ENCODE measurements around the gene CEND1.

Gene CEND1

GRCh38 chr11:789943-790342 is at the start of gene CEND1:
TSS of gene CEND1 (minus strand) at chr11:790090. CDS start at chr11:788576, 1,514 bp downstream.
- Histone ChIP-seq H3K27me3 (peaks cover 39% of the 10 kb centered on the region), H3K4me3 (ENCODE audit: low read depth in 1 of 2, low read length in 1 of 2) (no peak within 1 kb of the TSS), H3K36me3 (peaks cover 7% of the 10 kb centered on the region), H3K27ac (no peak within 1 kb of the TSS), H3K9me3 (no peaks in the 10 kb centered on the region), H3K4me1 (ENCODE audit: control insufficient read depth in 1 of 2, insufficient read depth in 1 of 2, low read depth in 1 of 2, low read length in 1 of 2) (peaks cover 0 to 2% of the 10 kb centered on the region in 2 experiments)
- no peak for TF ChIP-seq CTCF (IDR thresholded peaks at IDR 0.05)

- no peak overlapping the region for H3K4me3 ChIP-seq (ENCODE audit: low read depth in 1 of 2, low read length in 1 of 2)
- TF ChIP-seq CTCF (IDR thresholded peaks at IDR 0.05): no peak
- H3K27me3 ChIP-seq: peaks cover 27% of the 10 kb centered on the region
- H3K4me1 ChIP-seq (ENCODE audit: control insufficient read depth in 1 of 2, insufficient read depth in 1 of 2, low read depth in 1 of 2, low read length in 1 of 2): peaks cover 35 to 48% of the 10 kb centered on the region in 2 experiments
- H3K36me3 ChIP-seq: peaks cover 46% of the 10 kb centered on the region
- no peaks in the 10 kb centered on the region for H3K9me3 ChIP-seq
- H3K27ac ChIP-seq: no peak overlapping the region
These were observed 49.4 kb upstream of the CEND1 start for GRCh38 chr11:839280-839623.

- TF ChIP-seq CTCF (IDR thresholded peaks at IDR 0.05): no peak
- Histone ChIP-seq H3K9me3 (no peaks in the 10 kb centered on the region), H3K4me1 (ENCODE audit: control insufficient read depth in 1 of 2, insufficient read depth in 1 of 2, low read depth in 1 of 2, low read length in 1 of 2) (peaks cover 35 to 48% of the 10 kb centered on the region in 2 experiments), H3K27ac (no peak overlapping the region), H3K27me3 (peaks cover 27% of the 10 kb centered on the region), H3K4me3 (ENCODE audit: low read depth in 1 of 2, low read length in 1 of 2) (no peak overlapping the region), H3K36me3 (peaks cover 46% of the 10 kb centered on the region)
These were observed 48.8 kb upstream of the CEND1 start for GRCh38 chr11:838441-839279.

- H3K36me3 ChIP-seq: peaks cover 46% of the 10 kb centered on the region
- peaks cover 34 to 47% of the 10 kb centered on the region in 2 experiments for H3K4me1 ChIP-seq (ENCODE audit: control insufficient read depth in 1 of 2, insufficient read depth in 1 of 2, low read depth in 1 of 2, low read length in 1 of 2)
- peaks cover 27% of the 10 kb centered on the region for H3K27me3 ChIP-seq
- H3K9me3 ChIP-seq: no peaks in the 10 kb centered on the region
- TF ChIP-seq CTCF (IDR thresholded peaks at IDR 0.05): no peak
- H3K27ac ChIP-seq: no peak overlapping the region
- no peak overlapping the region for H3K4me3 ChIP-seq (ENCODE audit: low read depth in 1 of 2, low read length in 1 of 2)
These were observed 48.1 kb upstream of the CEND1 start for GRCh38 chr11:837990-838307.

- Histone ChIP-seq H3K4me3 (ENCODE audit: low read depth in 1 of 2, low read length in 1 of 2) (no peak overlapping the region), H3K4me1 (ENCODE audit: control insufficient read depth in 1 of 2, insufficient read depth in 1 of 2, low read depth in 1 of 2, low read length in 1 of 2) (peaks cover 36 to 47% of the 10 kb centered on the region in 2 experiments), H3K27me3 (peaks cover 30% of the 10 kb centered on the region), H3K27ac (no peak overlapping the region), H3K36me3 (peaks cover 46% of the 10 kb centered on the region), H3K9me3 (no peaks in the 10 kb centered on the region)
- no peak for TF ChIP-seq CTCF (IDR thresholded peaks at IDR 0.05)
These were observed 47.5 kb upstream of the CEND1 start for GRCh38 chr11:837189-837989.

All from neutrophil (primary cell).